ENCODE data around the gene ZNF385C. TPM values are rescaled to one million over a fixed set of nuclear protein-coding genes. Genes with fewer than 3 reads are reported as not detected.

Gene ZNF385C
- total RNA-seq, 1 donor from 2014 or later = 2.9 TPM

- Mint-ChIP-seq H3K4me3 (peak within 1 kb of the TSS; percentile 63), H3K27ac (peak within 1 kb of the TSS; percentile 83), H3K9me3 (no peaks in the 10 kb centered on the region), H3K4me1 (peaks cover 19% of the 10 kb centered on the region), H3K27me3 (ENCODE audit: low read depth) (no peaks in the 10 kb centered on the region), H3K36me3 (peaks cover 25% of the 10 kb centered on the region)
- no peak for TF ChIP-seq CTCF (IDR thresholded peaks at IDR 0.05; ENCODE audit: unreplicated experiment)
- DNase-seq (ENCODE audit: low spot score in 2 of 2, unreplicated experiment in 2 of 2) = peak; percentile 55 to 77
Measured at GRCh38 chr17:42120770-42121769, 22.8 kb upstream of the ZNF385C start, which contains the start of gene KAT2A. TSS of gene KAT2A (minus strand) at chr17:42121367. CDS start at chr17:42121304, 63 bp downstream.

- Mint-ChIP-seq H3K27me3 (ENCODE audit: low read depth) (no peaks in the 10 kb centered on the region), H3K27ac (peak overlapping the region; percentile 25), H3K36me3 (peaks cover 17% of the 10 kb centered on the region), H3K4me3 (peak overlapping the region; percentile 63), H3K4me1 (peaks cover 19% of the 10 kb centered on the region), H3K9me3 (no peaks in the 10 kb centered on the region)
- DNase-seq (ENCODE audit: low spot score in 2 of 2, unreplicated experiment in 2 of 2) = no peak
- TF ChIP-seq CTCF (IDR thresholded peaks at IDR 0.05; ENCODE audit: unreplicated experiment) = no peak
Measured at GRCh38 chr17:42120161-42120769, 22.0 kb upstream of the ZNF385C start.

- peak overlapping the region; percentile 38 for H3K4me3 Mint-ChIP-seq
- no peaks in the 10 kb centered on the region for H3K9me3 Mint-ChIP-seq
- no peaks in the 10 kb centered on the region for H3K27me3 Mint-ChIP-seq (ENCODE audit: low read depth)
- peaks cover 19% of the 10 kb centered on the region for H3K4me1 Mint-ChIP-seq
- no peak for TF ChIP-seq CTCF (IDR thresholded peaks at IDR 0.05; ENCODE audit: unreplicated experiment)
- H3K36me3 Mint-ChIP-seq = peaks cover 13% of the 10 kb centered on the region
- DNase-seq (ENCODE audit: low spot score in 2 of 2, unreplicated experiment in 2 of 2) = no peak
- no peak overlapping the region for H3K27ac Mint-ChIP-seq
Measured at GRCh38 chr17:42119301-42119700, 21.0 kb upstream of the ZNF385C start.

GRCh38 chr17:42118545-42118944 is 20.3 kb upstream of the ZNF385C start:
- H3K36me3 Mint-ChIP-seq = peaks cover 14% of the 10 kb centered on the region
- peak overlapping the region; percentile 7 for H3K4me3 Mint-ChIP-seq
- no peak for DNase-seq (ENCODE audit: low spot score in 2 of 2, unreplicated experiment in 2 of 2)

GRCh38 chr17:42118126-42118510 is 19.8 kb upstream of the ZNF385C start:
- peaks cover 15% of the 10 kb centered on the region for H3K36me3 Mint-ChIP-seq
- no peak overlapping the region for H3K27ac Mint-ChIP-seq
- H3K9me3 Mint-ChIP-seq = no peaks in the 10 kb centered on the region
- H3K4me3 Mint-ChIP-seq = no peak overlapping the region
- H3K4me1 Mint-ChIP-seq = peaks cover 19% of the 10 kb centered on the region
- DNase-seq (ENCODE audit: low spot score in 2 of 2, unreplicated experiment in 2 of 2) = no peak
- TF ChIP-seq CTCF (IDR thresholded peaks at IDR 0.05; ENCODE audit: unreplicated experiment) = no peak
- H3K27me3 Mint-ChIP-seq (ENCODE audit: low read depth) = no peaks in the 10 kb centered on the region

More at GRCh38 chr17:42118545-42118944, 20.3 kb upstream of the ZNF385C start:
- H3K27ac Mint-ChIP-seq = no peak overlapping the region
- H3K27me3 Mint-ChIP-seq (ENCODE audit: low read depth) = no peaks in the 10 kb centered on the region
- peaks cover 19% of the 10 kb centered on the region for H3K4me1 Mint-ChIP-seq
- H3K9me3 Mint-ChIP-seq = no peaks in the 10 kb centered on the region
- TF ChIP-seq CTCF (IDR thresholded peaks at IDR 0.05; ENCODE audit: unreplicated experiment) = no peak
